ENCODE measurements around the gene EXD3. TPM values are rescaled to one million over a fixed set of nuclear protein-coding genes. Genes with fewer than 3 reads are reported as not detected.

The EXD3 gene
- total RNA-seq (7.4 and 13.0 TPM in 2 replicates), polyA plus RNA-seq (1.7 and 2.6 TPM in 2 replicates), polyA minus RNA-seq (ENCODE audit: low replicate concordance) (2.4 and 6.2 TPM in 2 replicates)
- polyA plus RNA-seq (2012), result 5.6 and 7.2 TPM in 2 replicates

- Histone ChIP-seq H3K27me3 (ENCODE audit: control insufficient read depth, insufficient read depth, low read length) (no peaks in the 10 kb centered on the region), H4K20me1 (ENCODE audit: control insufficient read depth, extremely low read depth, insufficient read depth, low read length) (no peaks in the 10 kb centered on the region), H3K79me2 (ENCODE audit: control insufficient read depth, insufficient read depth, low read length) (peaks cover 2% of the 10 kb centered on the region), H3K4me2 (ENCODE audit: extremely low read depth, insufficient read depth, low read length) (peak within 1 kb of the TSS; percentile 89), H3K4me1 (ENCODE audit: control insufficient read depth, extremely low read depth, insufficient read depth, low read length) (peaks cover 8% of the 10 kb centered on the region), H3K27ac (ENCODE audit: insufficient read depth, low read length) (peak within 1 kb of the TSS; percentile 54), H3K4me3 (replicated peaks in 1 of 4; ENCODE audit: control extremely low read depth in 1 of 4, insufficient read depth in 1 of 4, low read depth in 3 of 4, low read length in 4 of 4) (peak within 1 kb of the TSS; percentile 85 to 90 (median 86)), H3K9ac (ENCODE audit: insufficient read depth, low read length) (peak within 1 kb of the TSS; percentile 76), H2AFZ (ENCODE audit: low read length) (peak within 1 kb of the TSS; percentile 87), H3K36me3 (ENCODE audit: control insufficient read depth, insufficient read depth, low read length) (no peaks in the 10 kb centered on the region), H3K9me3 (ENCODE audit: control insufficient read depth, insufficient read depth, low read depth, low read length) (no peaks in the 10 kb centered on the region)
- DNase-seq (ENCODE audit: low read depth in 2 of 2), result peak; percentile 85 to 93
- TF ChIP-seq EZH2 (IDR thresholded peaks at IDR 0.05; ENCODE audit: low read length, missing control alignments), result no peak
- TF ChIP-seq CTCF (conservative IDR thresholded peaks at IDR 0.05 in 1 of 2, IDR thresholded peaks at IDR 0.05 in 1 of 2; ENCODE audit: low read depth in 1 of 2, low read length in 2 of 2), result peak; percentile 21 to 44
Observed at GRCh38 chr9:137422604-137423513, at the start of gene EXD3, which contains the start of gene NOXA1. EXD3 (minus strand) TSS chr9:137423162; CDS start chr9:137395357, 27,805 bp downstream. NOXA1 (plus strand) TSS chr9:137423393; CDS start chr9:137423530, 137 bp downstream.

- Histone ChIP-seq H3K36me3 (ENCODE audit: control insufficient read depth, insufficient read depth, low read length) (no peaks in the 10 kb centered on the region), H3K27ac (ENCODE audit: insufficient read depth, low read length) (no peak overlapping the region), H4K20me1 (ENCODE audit: control insufficient read depth, extremely low read depth, insufficient read depth, low read length) (no peaks in the 10 kb centered on the region)
Observed at GRCh38 chr9:137470785-137471184, 47.8 kb upstream of the EXD3 start.

More at GRCh38 chr9:137470785-137471184, 47.8 kb upstream of the EXD3 start:
- Histone ChIP-seq H3K79me2 (ENCODE audit: control insufficient read depth, insufficient read depth, low read length) (no peaks in the 10 kb centered on the region), H2AFZ (ENCODE audit: low read length) (no peak overlapping the region), H3K4me2 (ENCODE audit: extremely low read depth, insufficient read depth, low read length) (no peak overlapping the region), H3K9ac (ENCODE audit: insufficient read depth, low read length) (no peak overlapping the region), H3K27me3 (ENCODE audit: control insufficient read depth, insufficient read depth, low read length) (peaks cover 2% of the 10 kb centered on the region), H3K4me1 (ENCODE audit: control insufficient read depth, extremely low read depth, insufficient read depth, low read length) (no peaks in the 10 kb centered on the region), H3K4me3 (replicated peaks in 1 of 4; ENCODE audit: control extremely low read depth in 1 of 4, insufficient read depth in 1 of 4, low read depth in 3 of 4, low read length in 4 of 4) (no peak overlapping the region), H3K9me3 (ENCODE audit: control insufficient read depth, insufficient read depth, low read depth, low read length) (no peaks in the 10 kb centered on the region)
- DNase-seq (ENCODE audit: low read depth in 2 of 2), result no peak
- TF ChIP-seq CTCF (conservative IDR thresholded peaks at IDR 0.05 in 1 of 2, IDR thresholded peaks at IDR 0.05 in 1 of 2; ENCODE audit: low read depth in 1 of 2, low read length in 2 of 2), result no peak
- TF ChIP-seq EZH2 (IDR thresholded peaks at IDR 0.05; ENCODE audit: low read length, missing control alignments), result no peak
